HepG2 (cell line): Measurements from ENCODE around the gene PARK7. TPM values are rescaled to one million over a fixed set of nuclear protein-coding genes. Genes with fewer than 3 reads are reported as not detected.

Experiments used
- DPF2 ChIP-seq: sonication (generic); formaldehyde crosslinking; IDR thresholded peaks from 2 replicates; pipeline ENCODE4 v1.4.0; 2020; ENCODE audit warnings: mild to moderate bottlenecking, low read depth, missing genetic modification reagents, borderline replicate concordance
- HNRNPL ChIP-seq: fragments of 200-400 bp; formaldehyde crosslinking; IDR thresholded peaks from 2 replicates; pipeline ENCODE4 v1.6.1; 2017; ENCODE audit warnings: mild to moderate bottlenecking, low read depth, low read length
- JDP2 ChIP-seq: sonication (generic); formaldehyde crosslinking; IDR thresholded peaks from 2 replicates; pipeline ENCODE4 v1.8.1; 2022; ENCODE audit warnings: missing genetic modification reagents, borderline replicate concordance
- JUNB ChIP-seq: sonication (generic); formaldehyde crosslinking; IDR thresholded peaks from 2 replicates; pipeline ENCODE4 v1.8.0; 2022; ENCODE audit warnings: missing genetic modification reagents, mild to moderate bottlenecking, borderline replicate concordance
- PITX1 ChIP-seq: sonication (generic); formaldehyde crosslinking; IDR thresholded peaks from 2 replicates; pipeline ENCODE4 v1.5.1; 2020; ENCODE audit warnings: mild to moderate bottlenecking, missing genetic modification reagents
- POGZ ChIP-seq: sonication (generic); formaldehyde crosslinking; IDR thresholded peaks from 2 replicates; pipeline ENCODE4 v1.4.0; 2020; ENCODE audit warnings: mild to moderate bottlenecking, missing genetic modification reagents
- PPARG ChIP-seq: conservative IDR thresholded peaks from 2 replicates; pipeline ENCODE4 v1.6.1; 2016; ENCODE audit warnings: missing biosample characterization, missing genetic modification reagents
- SAP130 ChIP-seq: IDR thresholded peaks from 2 replicates; pipeline ENCODE4 v1.6.1; 2016; ENCODE audit warnings: low read depth
- SMAD1 ChIP-seq: sonication (generic); formaldehyde crosslinking; IDR thresholded peaks from 2 replicates; pipeline ENCODE4 v1.4.0; 2020; ENCODE audit warnings: missing genetic modification reagents, low read depth, mild to moderate bottlenecking, borderline replicate concordance
- SP140L ChIP-seq: sonication (generic); formaldehyde crosslinking; IDR thresholded peaks from 2 replicates; pipeline ENCODE4 v1.4.0; 2020; ENCODE audit warnings: missing genetic modification reagents, borderline replicate concordance
- THYN1 ChIP-seq: sonication (generic); formaldehyde crosslinking; IDR thresholded peaks from 2 replicates; pipeline ENCODE4 v1.8.1; 2023; ENCODE audit warnings: low read depth, mild to moderate bottlenecking, moderate library complexity, missing genetic modification reagents, borderline replicate concordance
- ZFP1 ChIP-seq: IDR thresholded peaks from 2 replicates; pipeline ENCODE4 v1.6.1; 2016
- ZNF354B ChIP-seq: sonication (generic); formaldehyde crosslinking; IDR thresholded peaks from 2 replicates; pipeline ENCODE4 v1.8.0; 2022; ENCODE audit warnings: mild to moderate bottlenecking, missing genetic modification reagents
- ZNF451 ChIP-seq: sonication (generic); formaldehyde crosslinking; IDR thresholded peaks from 2 replicates; pipeline ENCODE4 v1.5.0; 2020; ENCODE audit warnings: mild to moderate bottlenecking, missing genetic modification reagents
- ZNF552 ChIP-seq: sonication (generic); formaldehyde crosslinking; IDR thresholded peaks from 2 replicates; pipeline ENCODE4 v1.9.0; 2022; ENCODE audit warnings: missing genetic modification reagents, mild to moderate bottlenecking, borderline replicate concordance
- ZNF619 ChIP-seq: sonication (generic); formaldehyde crosslinking; IDR thresholded peaks from 2 replicates; pipeline ENCODE4 v1.4.0; 2020; ENCODE audit warnings: mild to moderate bottlenecking, missing genetic modification reagents
- polyA plus RNA-seq, 8 experiments: library from polyadenylated mRNA; depleted of rRNA in 3 of 8; stranded (reverse) in 7 of 8; unstranded in 1 of 8; fragments of >200 nt; fragmentation: Illumina TruSeq in 4 of 8; extraction: Trizol in 4 of 8; gene quantifications; 2 replicates each; pipeline versions ENCODE4 v1.2.1 to v1.2.3, GENCODE V29; 2011 to 2016; ENCODE audit warnings: low read depth in 4 of 8, missing spikeins in 1 of 8, mixed read lengths in 1 of 8; ENCODE audit not compliant: insufficient read depth in 1 of 8
- total RNA-seq, 5 experiments: library from RNA; depleted of rRNA; stranded (reverse); fragments of >200 nt; fragmentation: Illumina TruSeq; extraction: Trizol; gene quantifications; 2 replicates each; pipeline ENCODE4 v1.2.3, GENCODE V29; 2016; ENCODE audit warnings: low read depth in 1 of 5
- TF ChIP-seq, protein P1 (sequence below): sonication (generic); formaldehyde crosslinking; IDR thresholded peaks from 2 replicates; pipeline ENCODE4 v1.4.0; 2020; ENCODE audit warnings: mild to moderate bottlenecking, missing genetic modification reagents, borderline replicate concordance
- TF ChIP-seq, protein P2 (sequence below): sonication (generic); formaldehyde crosslinking; conservative IDR thresholded peaks from 2 replicates; pipeline ENCODE4 v1.5.0; 2020; ENCODE audit warnings: missing genetic modification reagents
- TF ChIP-seq, protein P3 (sequence below): sonication (generic); IDR thresholded peaks from 2 replicates; pipeline ENCODE4 v1.6.1; 2016; ENCODE audit warnings: low read depth, borderline replicate concordance
- TF ChIP-seq, protein P4 (sequence below): sonication (generic); formaldehyde crosslinking; conservative IDR thresholded peaks from 2 replicates; pipeline ENCODE4 v1.4.0; 2020; ENCODE audit warnings: missing genetic modification reagents

The PARK7 gene
- total and polyA plus RNA-seq, 2 of the 13 experiments (the other 11 are each of a cell fraction or from before 2014, with no cell fraction given) = 212 to 296 TPM

DNA sequence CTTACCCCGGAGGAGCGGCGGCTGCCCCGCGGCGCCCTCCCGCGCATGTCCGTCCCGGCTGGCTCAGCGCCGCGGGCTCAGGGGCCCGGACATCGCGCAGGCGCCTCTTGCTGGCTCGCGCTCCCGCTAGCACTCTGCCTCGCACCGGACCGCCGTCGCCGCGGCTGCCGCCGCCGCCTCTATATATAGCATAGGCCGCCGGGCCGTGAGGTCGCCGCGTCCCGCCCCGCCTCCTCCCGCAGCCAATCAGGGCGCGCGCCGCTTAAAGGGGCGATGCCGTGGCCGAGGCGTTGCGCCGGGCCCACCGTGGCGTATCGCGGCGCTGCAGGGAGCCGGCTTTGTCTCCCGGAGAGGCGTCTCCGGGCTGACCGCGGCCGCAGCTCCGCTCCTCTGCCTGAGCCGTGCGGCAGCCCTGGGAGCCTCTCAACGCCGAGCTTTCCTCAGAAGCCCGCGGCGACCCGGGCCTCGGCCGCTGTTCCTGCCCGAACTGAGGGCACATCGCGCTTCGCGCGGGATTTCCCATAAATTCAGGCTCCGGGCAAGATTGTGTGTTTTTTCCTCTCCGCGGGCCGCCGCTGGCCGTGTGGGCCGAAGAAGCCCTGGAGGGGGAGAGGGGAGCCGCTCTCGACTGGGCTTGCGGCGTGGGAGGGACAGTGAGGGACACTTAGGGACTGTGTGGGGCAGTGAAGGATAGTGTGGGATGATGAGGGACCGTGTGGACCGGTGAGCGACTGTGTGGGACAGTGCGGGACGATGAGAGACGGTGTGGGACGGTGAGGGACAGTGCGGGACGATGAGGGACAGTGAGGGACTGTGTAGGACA, 64.9 kb downstream of the PARK7 start, which contains the start of gene ERRFI1 (continued):
- TF ChIP-seq ZNF354B (CRISPR knock-in tag) = no peak
- TF ChIP-seq ZNF451 (CRISPR knock-in tag) = peak; percentile 88; the same call in 1 of the 2 replicates
- TF ChIP-seq ZFP1 (CRISPR knock-in tag) = 0 out of 2 replicates have a peak, but pooled peaks have one; percentile 22
- 0 out of 2 replicates have a peak, but pooled peaks have one; percentile 63 for TF ChIP-seq SP140L
- TF ChIP-seq PPARG (CRISPR knock-in tag) = peak; percentile 61; the same call in 1 of the 2 replicates
- TF ChIP-seq ZNF619 (CRISPR knock-in tag) = no peak
- TF ChIP-seq HNRNPL = peak; percentile 51; the same call in 1 of the 2 replicates
- TF ChIP-seq DPF2 = 0 out of 2 replicates have a peak, but pooled peaks have one; percentile 9
- 0 out of 2 replicates have a peak, but pooled peaks have one; percentile 41 for TF ChIP-seq POGZ
- TF ChIP-seq, protein P1, sequence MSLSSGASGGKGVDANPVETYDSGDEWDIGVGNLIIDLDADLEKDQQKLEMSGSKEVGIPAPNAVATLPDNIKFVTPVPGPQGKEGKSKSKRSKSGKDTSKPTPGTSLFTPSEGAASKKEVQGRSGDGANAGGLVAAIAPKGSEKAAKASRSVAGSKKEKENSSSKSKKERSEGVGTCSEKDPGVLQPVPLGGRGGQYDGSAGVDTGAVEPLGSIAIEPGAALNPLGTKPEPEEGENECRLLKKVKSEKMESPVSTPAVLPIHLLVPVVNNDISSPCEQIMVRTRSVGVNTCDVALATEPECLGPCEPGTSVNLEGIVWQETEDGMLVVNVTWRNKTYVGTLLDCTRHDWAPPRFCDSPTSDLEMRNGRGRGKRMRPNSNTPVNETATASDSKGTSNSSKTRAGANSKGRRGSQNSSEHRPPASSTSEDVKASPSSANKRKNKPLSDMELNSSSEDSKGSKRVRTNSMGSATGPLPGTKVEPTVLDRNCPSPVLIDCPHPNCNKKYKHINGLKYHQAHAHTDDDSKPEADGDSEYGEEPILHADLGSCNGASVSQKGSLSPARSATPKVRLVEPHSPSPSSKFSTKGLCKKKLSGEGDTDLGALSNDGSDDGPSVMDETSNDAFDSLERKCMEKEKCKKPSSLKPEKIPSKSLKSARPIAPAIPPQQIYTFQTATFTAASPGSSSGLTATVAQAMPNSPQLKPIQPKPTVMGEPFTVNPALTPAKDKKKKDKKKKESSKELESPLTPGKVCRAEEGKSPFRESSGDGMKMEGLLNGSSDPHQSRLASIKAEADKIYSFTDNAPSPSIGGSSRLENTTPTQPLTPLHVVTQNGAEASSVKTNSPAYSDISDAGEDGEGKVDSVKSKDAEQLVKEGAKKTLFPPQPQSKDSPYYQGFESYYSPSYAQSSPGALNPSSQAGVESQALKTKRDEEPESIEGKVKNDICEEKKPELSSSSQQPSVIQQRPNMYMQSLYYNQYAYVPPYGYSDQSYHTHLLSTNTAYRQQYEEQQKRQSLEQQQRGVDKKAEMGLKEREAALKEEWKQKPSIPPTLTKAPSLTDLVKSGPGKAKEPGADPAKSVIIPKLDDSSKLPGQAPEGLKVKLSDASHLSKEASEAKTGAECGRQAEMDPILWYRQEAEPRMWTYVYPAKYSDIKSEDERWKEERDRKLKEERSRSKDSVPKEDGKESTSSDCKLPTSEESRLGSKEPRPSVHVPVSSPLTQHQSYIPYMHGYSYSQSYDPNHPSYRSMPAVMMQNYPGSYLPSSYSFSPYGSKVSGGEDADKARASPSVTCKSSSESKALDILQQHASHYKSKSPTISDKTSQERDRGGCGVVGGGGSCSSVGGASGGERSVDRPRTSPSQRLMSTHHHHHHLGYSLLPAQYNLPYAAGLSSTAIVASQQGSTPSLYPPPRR (CRISPR knock-in tag) = peak; percentile 65; the same call in 1 of the 2 replicates
- TF ChIP-seq, protein P2, sequence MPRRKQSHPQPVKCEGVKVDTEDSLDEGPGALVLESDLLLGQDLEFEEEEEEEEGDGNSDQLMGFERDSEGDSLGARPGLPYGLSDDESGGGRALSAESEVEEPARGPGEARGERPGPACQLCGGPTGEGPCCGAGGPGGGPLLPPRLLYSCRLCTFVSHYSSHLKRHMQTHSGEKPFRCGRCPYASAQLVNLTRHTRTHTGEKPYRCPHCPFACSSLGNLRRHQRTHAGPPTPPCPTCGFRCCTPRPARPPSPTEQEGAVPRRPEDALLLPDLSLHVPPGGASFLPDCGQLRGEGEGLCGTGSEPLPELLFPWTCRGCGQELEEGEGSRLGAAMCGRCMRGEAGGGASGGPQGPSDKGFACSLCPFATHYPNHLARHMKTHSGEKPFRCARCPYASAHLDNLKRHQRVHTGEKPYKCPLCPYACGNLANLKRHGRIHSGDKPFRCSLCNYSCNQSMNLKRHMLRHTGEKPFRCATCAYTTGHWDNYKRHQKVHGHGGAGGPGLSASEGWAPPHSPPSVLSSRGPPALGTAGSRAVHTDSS = no peak
- no peak for TF ChIP-seq ZNF552
- no peak for TF ChIP-seq PITX1 (CRISPR knock-in tag)
- TF ChIP-seq SAP130 (CRISPR knock-in tag) = peak; percentile 85
- TF ChIP-seq JDP2 (CRISPR knock-in tag) = peak; percentile 46; the same call in 1 of the 2 replicates
- TF ChIP-seq SMAD1 (CRISPR knock-in tag) = no peak
- 0 out of 2 replicates have a peak, but pooled peaks have one; percentile 63 for TF ChIP-seq THYN1 (CRISPR knock-in tag)
- TF ChIP-seq, protein P3, sequence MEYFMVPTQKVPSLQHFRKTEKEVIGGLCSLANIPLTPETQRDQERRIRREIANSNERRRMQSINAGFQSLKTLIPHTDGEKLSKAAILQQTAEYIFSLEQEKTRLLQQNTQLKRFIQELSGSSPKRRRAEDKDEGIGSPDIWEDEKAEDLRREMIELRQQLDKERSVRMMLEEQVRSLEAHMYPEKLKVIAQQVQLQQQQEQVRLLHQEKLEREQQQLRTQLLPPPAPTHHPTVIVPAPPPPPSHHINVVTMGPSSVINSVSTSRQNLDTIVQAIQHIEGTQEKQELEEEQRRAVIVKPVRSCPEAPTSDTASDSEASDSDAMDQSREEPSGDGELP = peak; percentile 36; the same call in 1 of the 2 replicates
- peak; percentile 86; the same call in 1 of the 2 replicates for TF ChIP-seq JUNB
- TF ChIP-seq, protein P4, sequence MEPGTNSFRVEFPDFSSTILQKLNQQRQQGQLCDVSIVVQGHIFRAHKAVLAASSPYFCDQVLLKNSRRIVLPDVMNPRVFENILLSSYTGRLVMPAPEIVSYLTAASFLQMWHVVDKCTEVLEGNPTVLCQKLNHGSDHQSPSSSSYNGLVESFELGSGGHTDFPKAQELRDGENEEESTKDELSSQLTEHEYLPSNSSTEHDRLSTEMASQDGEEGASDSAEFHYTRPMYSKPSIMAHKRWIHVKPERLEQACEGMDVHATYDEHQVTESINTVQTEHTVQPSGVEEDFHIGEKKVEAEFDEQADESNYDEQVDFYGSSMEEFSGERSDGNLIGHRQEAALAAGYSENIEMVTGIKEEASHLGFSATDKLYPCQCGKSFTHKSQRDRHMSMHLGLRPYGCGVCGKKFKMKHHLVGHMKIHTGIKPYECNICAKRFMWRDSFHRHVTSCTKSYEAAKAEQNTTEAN (CRISPR knock-in tag) = peak; percentile 60; the same call in 1 of the 2 replicates
